H9 (cell line): ENCODE measurements around the gene ZRSR2. TPM values are rescaled to one million over a fixed set of nuclear protein-coding genes. Genes with fewer than 3 reads are reported as not detected.

Experiments
- DNase-seq: peaks from one replicate; pipeline ENCODE4 v3.0.0-alpha.2; 2017
- H2AFZ ChIP-seq: one replicate; pipeline ENCODE4 v1.6.1; 2013; ENCODE audit warnings: mild to moderate bottlenecking, low read length, control low read depth, moderate library complexity
- H2AK5ac ChIP-seq: 2 replicates; pipeline ENCODE4 v1.6.1; 2013; ENCODE audit warnings: low read length, control low read depth, mixed read lengths; ENCODE audit not compliant: insufficient read length
- H2BK120ac ChIP-seq: one replicate; pipeline ENCODE4 v1.6.1; 2013; ENCODE audit warnings: low read depth, mild to moderate bottlenecking, low read length, control low read depth, inconsistent platforms; ENCODE audit not compliant: poor library complexity, severe bottlenecking
- H2BK12ac ChIP-seq: 2 replicates; pipeline ENCODE4 v1.6.1; 2013; ENCODE audit warnings: low read length, control low read depth, mixed read lengths, low read depth; ENCODE audit not compliant: insufficient read length
- H2BK15ac ChIP-seq: 2 replicates; pipeline ENCODE4 v1.6.1; 2013; ENCODE audit warnings: low read depth, low read length, control low read depth
- H2BK20ac ChIP-seq: one replicate; pipeline ENCODE4 v1.6.1; 2013; ENCODE audit warnings: low read depth, mild to moderate bottlenecking, low read length, control low read depth, inconsistent platforms; ENCODE audit not compliant: poor library complexity, severe bottlenecking
- H2BK5ac ChIP-seq: 2 replicates; pipeline ENCODE4 v1.6.1; 2013; ENCODE audit warnings: low read length, control low read depth, mixed read lengths; ENCODE audit not compliant: insufficient read length
- H3K14ac ChIP-seq: 2 replicates; pipeline ENCODE4 v1.6.1; 2013; ENCODE audit warnings: low read length, control low read depth; ENCODE audit not compliant: insufficient read depth
- H3K18ac ChIP-seq: 2 replicates; pipeline ENCODE4 v1.6.1; 2013; ENCODE audit warnings: low read depth, mild to moderate bottlenecking, mixed read lengths, low read length, control low read depth; ENCODE audit not compliant: insufficient read length
- H3K23ac ChIP-seq: 2 replicates; pipeline ENCODE4 v1.6.1; 2013; ENCODE audit warnings: low read length, control low read depth, mixed read lengths, low read depth; ENCODE audit not compliant: insufficient read length
- H3K23me2 ChIP-seq: 2 replicates; pipeline ENCODE4 v1.6.1; 2013; ENCODE audit warnings: low read depth, mild to moderate bottlenecking, mixed read lengths, low read length, control low read depth; ENCODE audit not compliant: insufficient read length, poor library complexity, severe bottlenecking
- H3K27ac ChIP-seq: 2 replicates; pipeline ENCODE4 v1.5.1; 2013; ENCODE audit warnings: low read length, control low read depth, mixed read lengths, low read depth; ENCODE audit not compliant: insufficient read length
- H3K27me3 ChIP-seq: 2 replicates; pipeline ENCODE4 v1.6.1; 2013; ENCODE audit warnings: low read length, control low read depth, inconsistent platforms; ENCODE audit not compliant: insufficient read depth
- H3K4ac ChIP-seq: 2 replicates; pipeline ENCODE4 v1.6.1; 2013; ENCODE audit warnings: low read depth, mild to moderate bottlenecking, control low read depth, inconsistent platforms, low read length, moderate library complexity
- H3K4me1 ChIP-seq: 2 replicates; pipeline ENCODE4 v1.6.1; 2013; ENCODE audit warnings: low read length, control low read depth, inconsistent platforms; ENCODE audit not compliant: insufficient read depth
- H3K4me2 ChIP-seq: 2 replicates; pipeline ENCODE4 v1.6.1; 2013; ENCODE audit warnings: low read length, control low read depth, mixed read lengths; ENCODE audit not compliant: insufficient read length, insufficient read depth
- H3K56ac ChIP-seq: 2 replicates; pipeline ENCODE4 v1.6.1; 2013; ENCODE audit warnings: low read depth, mild to moderate bottlenecking, mixed read lengths, low read length, control low read depth; ENCODE audit not compliant: insufficient read length
- H3K79me1 ChIP-seq: 2 replicates; pipeline ENCODE4 v1.6.1; 2013; ENCODE audit warnings: low read depth, mild to moderate bottlenecking, moderate library complexity, low read length, control low read depth, inconsistent platforms; ENCODE audit not compliant: insufficient read depth, poor library complexity, severe bottlenecking
- H3K79me2 ChIP-seq: 2 replicates; pipeline ENCODE4 v1.6.1; 2013; ENCODE audit warnings: low read length, control low read depth, inconsistent platforms; ENCODE audit not compliant: insufficient read depth
- H3K9ac ChIP-seq: 2 replicates; pipeline ENCODE4 v1.6.1; 2013; ENCODE audit warnings: low read length, control low read depth, mixed read lengths; ENCODE audit not compliant: insufficient read length; ENCODE audit errors: extremely low read depth
- H3K9me3 ChIP-seq: one replicate; pipeline ENCODE4 v1.6.1; 2013; ENCODE audit warnings: low read depth, low read length, inconsistent platforms; ENCODE audit not compliant: control insufficient read depth
- H3T11ph ChIP-seq: one replicate; pipeline ENCODE4 v1.6.1; 2013; ENCODE audit warnings: mild to moderate bottlenecking, low read length, control low read depth, inconsistent platforms
- H4K20me1 ChIP-seq: one replicate; pipeline ENCODE4 v1.6.1; 2013; ENCODE audit not compliant: control insufficient read depth, insufficient read length, insufficient read depth
- H4K5ac ChIP-seq: 2 replicates; pipeline ENCODE4 v1.6.1; 2013; ENCODE audit warnings: low read depth, mild to moderate bottlenecking, mixed read lengths, low read length, control low read depth; ENCODE audit not compliant: insufficient read length
- H4K8ac ChIP-seq: replicated peaks from 2 replicates; pipeline ENCODE4 v1.6.1; 2013; ENCODE audit warnings: low read length, control low read depth, mixed read lengths, low read depth; ENCODE audit not compliant: insufficient read length
- H4K91ac ChIP-seq: 2 replicates; pipeline ENCODE4 v1.6.1; 2013; ENCODE audit warnings: low read depth, mild to moderate bottlenecking, moderate library complexity, mixed read lengths, low read length, control low read depth; ENCODE audit not compliant: insufficient read length
- H3K27ac Mint-ChIP-seq, 3 experiments: 2 replicates in 2 of 3; 3 replicates in 1 of 3; pipeline ENCODE4 v1.8.0; 2020 to 2021; ENCODE audit warnings: mixed read lengths in 3 of 3, mild to moderate bottlenecking in 1 of 3, moderate library complexity in 1 of 3
- H3K27me3 Mint-ChIP-seq: 2 replicates; pipeline ENCODE4 v1.8.0; 2021; ENCODE audit warnings: low read depth, mild to moderate bottlenecking, moderate library complexity, mixed read lengths
- H3K36me3 Mint-ChIP-seq, 3 experiments: 2 replicates in 2 of 3; 3 replicates in 1 of 3; pipeline ENCODE4 v1.8.0; 2020 to 2021; ENCODE audit warnings: low read depth in 3 of 3, mixed read lengths in 3 of 3; ENCODE audit not compliant: insufficient read depth in 1 of 3
- H3K4me1 Mint-ChIP-seq, 2 experiments: 2 replicates each; pipeline ENCODE4 v1.8.0; 2020; ENCODE audit warnings: mixed read lengths in 2 of 2
- H3K4me3 Mint-ChIP-seq, 2 experiments: 2 replicates in 1 of 2; 3 replicates in 1 of 2; pipeline ENCODE4 v1.8.0; 2020 to 2021; ENCODE audit warnings: mild to moderate bottlenecking in 2 of 2, mixed read lengths in 2 of 2, moderate library complexity in 1 of 2
- H3K9me3 Mint-ChIP-seq, 2 experiments: 2 replicates in 1 of 2; 3 replicates in 1 of 2; pipeline ENCODE4 v1.8.0; 2020; ENCODE audit warnings: mild to moderate bottlenecking in 2 of 2, mixed read lengths in 2 of 2, moderate library complexity in 1 of 2
- WGBS: extraction: QIAGEN DNeasy Blood & Tissue Kit; methylation state at CpG from one replicate; pipeline ENCODE4 v1.1.7; 2013; ENCODE audit warnings: missing lambda C conversion rate, low lambda C conversion rate, mixed read lengths; ENCODE audit not compliant: insufficient read length; ENCODE audit errors: extremely low coverage; 5-methylcytosine and 5-hydroxymethylcytosine counted together
- total RNA-seq: library from RNA; stranded (reverse); gene quantifications from 2 replicates; pipeline ENCODE4 v1.2.1, GENCODE V29; 2021
- TF ChIP-seq, protein P1 (sequence below): fragments of 200-600 bp; sonication (generic); conservative IDR thresholded peaks from 3 replicates; pipeline ENCODE4 v1.8.0; 2021; ENCODE audit warnings: antibody characterized with exemption, mild to moderate bottlenecking

Gene ZRSR2
- total RNA-seq, 1 experiment from 2014 or later = 21.1 TPM

DNA sequence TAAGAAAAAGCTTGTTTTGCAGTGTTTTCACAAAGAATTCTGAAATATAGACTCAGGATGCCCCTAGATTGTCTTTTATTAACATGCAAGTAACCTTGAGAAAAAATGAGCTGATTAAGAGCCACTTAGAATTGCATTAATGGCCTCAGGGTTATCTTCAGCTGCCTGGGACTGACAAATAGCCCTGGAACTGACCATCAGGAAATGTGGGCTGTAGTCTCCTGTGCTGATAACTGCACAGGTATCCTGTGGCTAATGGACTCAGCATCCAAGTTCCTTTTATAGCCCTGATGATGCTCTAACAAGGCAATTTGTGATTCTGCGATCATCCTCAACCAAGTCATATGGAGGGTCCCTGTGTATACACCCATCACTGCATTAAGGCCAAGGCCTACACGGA, 35.2 kb upstream of the ZRSR2 start:
- Histone ChIP-seq H2BK20ac (no peak overlapping the region), H2AFZ (no peak overlapping the region), H3K4me2 (no peak overlapping the region), H2BK12ac (no peak overlapping the region), H2BK15ac (no peak overlapping the region), H3K27me3 (no peaks in the 10 kb centered on the region), H3K23ac (no peak overlapping the region), H3K56ac (no peak overlapping the region), H2AK5ac (no peak overlapping the region), H3K27ac (no peak overlapping the region), H3K9ac (no peak overlapping the region), H3K4ac (no peak overlapping the region), H4K5ac (no peak overlapping the region), H4K91ac (no peak overlapping the region), H3K18ac (no peak overlapping the region), H2BK5ac (no peak overlapping the region), H3K23me2 (no peaks in the 10 kb centered on the region), H2BK120ac (no peak overlapping the region), H3K79me1 (no peaks in the 10 kb centered on the region), H3K4me1 (peaks cover 4% of the 10 kb centered on the region; the same call in 1 of the 2 replicates), H3K14ac (no peak overlapping the region), H4K8ac (no peak overlapping the region), H3K9me3 (no peaks in the 10 kb centered on the region), H3K79me2 (no peaks in the 10 kb centered on the region), H4K20me1 (no peaks in the 10 kb centered on the region), H3T11ph (no peak overlapping the region)
- DNase-seq = no peak
- no peak overlapping the region for H3K27ac Mint-ChIP-seq
- no peaks in the 10 kb centered on the region; the same call in 1 of the 2 replicates for H3K27me3 Mint-ChIP-seq
- peaks cover 41 to 55% of the 10 kb centered on the region in 2 experiments for H3K4me1 Mint-ChIP-seq
- H3K4me3 Mint-ChIP-seq = no peak overlapping the region
- TF ChIP-seq, protein P1, sequence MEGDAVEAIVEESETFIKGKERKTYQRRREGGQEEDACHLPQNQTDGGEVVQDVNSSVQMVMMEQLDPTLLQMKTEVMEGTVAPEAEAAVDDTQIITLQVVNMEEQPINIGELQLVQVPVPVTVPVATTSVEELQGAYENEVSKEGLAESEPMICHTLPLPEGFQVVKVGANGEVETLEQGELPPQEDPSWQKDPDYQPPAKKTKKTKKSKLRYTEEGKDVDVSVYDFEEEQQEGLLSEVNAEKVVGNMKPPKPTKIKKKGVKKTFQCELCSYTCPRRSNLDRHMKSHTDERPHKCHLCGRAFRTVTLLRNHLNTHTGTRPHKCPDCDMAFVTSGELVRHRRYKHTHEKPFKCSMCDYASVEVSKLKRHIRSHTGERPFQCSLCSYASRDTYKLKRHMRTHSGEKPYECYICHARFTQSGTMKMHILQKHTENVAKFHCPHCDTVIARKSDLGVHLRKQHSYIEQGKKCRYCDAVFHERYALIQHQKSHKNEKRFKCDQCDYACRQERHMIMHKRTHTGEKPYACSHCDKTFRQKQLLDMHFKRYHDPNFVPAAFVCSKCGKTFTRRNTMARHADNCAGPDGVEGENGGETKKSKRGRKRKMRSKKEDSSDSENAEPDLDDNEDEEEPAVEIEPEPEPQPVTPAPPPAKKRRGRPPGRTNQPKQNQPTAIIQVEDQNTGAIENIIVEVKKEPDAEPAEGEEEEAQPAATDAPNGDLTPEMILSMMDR = no peak
- WGBS = no CpG with 5 or more reads among the region's 2 CpGs
- H3K9me3 Mint-ChIP-seq = peaks cover 0 to 2% of the 10 kb centered on the region in 2 experiments; a peak in 1 of 5 replicates
- peaks cover 3 to 22% (median 10%) of the 10 kb centered on the region in 3 experiments; a peak in 5 of 7 replicates for H3K36me3 Mint-ChIP-seq
